GM21737 (cell line): ENCODE measurements around the gene IP6K2.

ENCODE experiments used
- ATAC-seq: cut with Tn5 transposase; IDR thresholded peaks from one replicate; pipeline ENCODE4 v1.9.1; 2021; ENCODE audit warnings: mild to moderate bottlenecking, moderate library complexity; ENCODE audit not compliant: unreplicated experiment

Gene IP6K2

GRCh38 chr3:48674505-48674904 lies 42.5 kb downstream of the IP6K2 start:
- no peak for ATAC-seq

DNA sequence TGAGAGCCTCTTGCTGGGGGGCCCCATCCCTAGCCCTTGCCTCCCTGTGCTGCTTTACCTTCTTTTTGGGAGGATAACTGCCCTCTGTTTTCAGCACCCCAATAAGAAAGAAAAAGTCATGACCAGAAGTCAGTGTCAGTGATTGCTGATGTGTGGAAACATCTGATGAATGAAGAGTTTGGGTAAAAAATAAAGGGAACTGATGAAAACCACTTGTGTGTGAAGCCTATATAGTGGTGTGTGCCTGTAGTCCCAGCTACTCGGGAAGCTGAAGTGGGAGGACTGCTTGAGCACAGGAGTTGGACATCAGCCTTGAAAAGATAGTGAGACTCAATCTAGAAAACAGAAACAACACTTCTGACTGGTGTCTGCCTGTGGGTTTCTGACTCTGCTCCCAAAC lies 44.5 kb downstream of the IP6K2 start:
- ATAC-seq, result no peak

DNA sequence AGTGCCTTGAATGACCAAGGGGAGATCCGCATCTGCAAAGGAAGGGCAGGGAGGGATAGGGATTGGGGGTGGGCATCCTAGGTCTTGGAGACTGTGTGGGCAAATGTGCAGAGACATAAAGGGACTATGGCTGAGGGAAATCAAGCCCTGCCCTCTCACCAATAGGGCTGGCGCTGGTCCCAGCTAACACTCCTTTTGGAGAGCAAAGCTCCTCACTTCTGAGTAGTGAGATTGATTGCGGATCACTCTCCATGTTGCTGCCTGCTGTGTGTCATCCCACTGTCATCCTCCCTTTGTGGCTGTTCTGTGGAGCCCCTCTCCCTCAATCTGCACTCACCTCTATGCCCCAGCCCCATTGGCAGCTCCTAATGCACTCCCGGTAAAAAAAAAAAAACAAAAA lies 52.1 kb downstream of the IP6K2 start:
- no peak for ATAC-seq

GRCh38 chr3:48664313-48664644 lies 52.7 kb downstream of the IP6K2 start:
- no peak for ATAC-seq

DNA sequence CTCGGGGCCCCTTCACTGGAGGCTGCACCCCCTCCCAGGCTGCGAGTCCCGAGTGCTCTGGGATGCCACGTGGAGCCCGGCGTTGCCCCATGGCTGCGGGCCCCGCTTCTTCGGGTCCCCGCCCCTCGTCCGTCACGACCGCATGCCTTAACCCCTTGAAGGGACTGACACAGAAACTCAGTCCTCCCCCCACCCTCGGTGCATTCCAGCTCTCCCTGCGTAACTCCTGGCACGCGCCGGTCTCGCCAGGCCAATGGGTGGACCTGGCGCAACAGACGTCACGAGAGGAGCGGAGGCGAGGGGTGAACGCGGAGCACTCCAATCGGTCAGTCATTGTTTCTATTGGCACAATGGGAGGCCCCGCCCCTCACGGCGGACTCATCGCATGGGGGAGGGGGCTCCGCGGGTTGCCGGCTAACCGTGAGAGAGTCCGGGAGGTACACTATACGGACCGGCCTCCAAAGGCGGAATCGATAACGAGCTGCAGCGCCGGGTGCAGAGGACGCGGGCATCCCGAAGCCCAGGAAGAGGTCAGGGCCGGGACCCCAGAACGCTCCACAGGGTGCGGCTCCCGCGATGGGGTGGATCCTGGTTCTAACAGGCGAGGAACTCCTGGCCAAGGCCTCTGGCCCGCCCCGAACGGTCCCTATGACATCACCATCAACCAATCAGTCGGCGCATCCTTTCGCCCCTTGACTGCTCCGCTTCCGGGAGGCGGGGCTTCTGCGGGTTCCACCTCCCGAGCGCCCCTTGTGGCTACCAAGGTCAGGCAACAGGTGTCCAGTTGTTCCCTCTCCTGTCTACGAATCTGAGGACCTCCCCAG lies 53.3 kb downstream of the IP6K2 start:
- peak; percentile 90 for ATAC-seq

DNA sequence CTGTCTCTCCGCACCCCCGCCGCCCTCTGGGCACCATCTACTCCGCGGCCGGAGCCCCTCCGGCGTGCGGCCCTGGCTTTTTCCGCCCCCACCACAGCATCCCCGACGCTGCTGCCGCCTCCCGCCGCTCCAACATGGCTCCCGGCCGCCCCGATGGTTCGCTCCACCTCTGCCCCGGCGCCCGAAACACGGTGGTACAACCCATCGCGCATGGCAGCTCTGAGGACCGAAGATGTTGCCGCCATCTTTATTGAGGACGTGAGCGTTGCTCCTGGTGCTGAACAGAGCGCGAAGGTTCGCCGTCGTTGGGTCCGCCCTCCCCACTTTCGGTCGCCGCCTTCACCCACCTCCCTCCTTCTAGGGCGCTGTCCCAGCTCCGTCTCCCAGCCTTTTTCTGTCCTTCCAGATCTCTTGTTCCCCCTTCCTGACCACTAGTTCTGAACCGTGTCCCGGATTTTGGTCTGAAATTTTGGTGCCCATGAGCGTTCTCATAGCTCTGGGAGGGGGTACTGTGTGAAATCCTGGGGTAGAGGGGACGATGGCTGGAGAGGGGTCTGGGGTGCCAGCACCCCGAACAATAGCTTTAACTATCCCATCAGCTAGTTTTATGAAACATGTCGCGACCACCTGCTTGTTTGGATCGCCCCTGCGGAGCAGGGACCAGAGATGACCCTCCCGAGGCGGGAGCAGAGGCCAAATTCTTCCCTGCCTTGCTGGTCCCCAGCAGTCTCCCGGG lies 54.1 kb downstream of the IP6K2 start, which contains the start of gene CELSR3:
Gene CELSR3, minus strand, starts transcription at position 134 of the 736 bp plus-strand sequence. CDS start 252 bp downstream, outside the sequence.
- no peak for ATAC-seq

DNA sequence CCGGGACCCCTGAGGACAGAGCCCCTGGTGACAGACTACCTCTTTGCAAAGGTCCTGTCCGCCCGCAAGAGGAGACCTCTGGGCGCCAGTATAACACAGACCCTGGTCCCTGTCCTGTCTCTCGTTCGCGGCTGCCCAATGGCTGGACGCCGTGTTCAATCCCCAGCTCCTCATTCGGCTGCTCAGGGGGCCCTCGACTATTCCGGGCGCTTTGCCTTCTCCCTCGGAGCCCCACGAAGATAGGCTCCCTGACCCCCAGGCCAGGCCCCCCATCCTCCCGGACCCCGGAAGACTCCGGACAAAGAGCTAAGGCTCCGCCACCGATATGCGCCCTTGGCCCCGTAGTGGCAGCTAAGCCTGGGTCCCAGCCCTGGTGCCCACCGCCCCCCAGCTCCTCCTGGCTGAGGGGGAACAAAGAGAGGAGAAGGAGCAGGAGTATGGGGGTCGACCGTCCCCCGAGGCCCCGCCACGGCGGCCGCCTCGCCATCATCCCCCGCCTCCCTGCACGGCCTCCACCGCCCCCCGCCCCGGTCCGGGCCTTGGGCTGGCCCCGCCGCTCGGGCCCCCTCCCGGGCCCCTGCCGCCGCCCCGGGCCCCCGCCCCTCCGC lies 54.8 kb downstream of the IP6K2 start:
- ATAC-seq, result no peak

DNA sequence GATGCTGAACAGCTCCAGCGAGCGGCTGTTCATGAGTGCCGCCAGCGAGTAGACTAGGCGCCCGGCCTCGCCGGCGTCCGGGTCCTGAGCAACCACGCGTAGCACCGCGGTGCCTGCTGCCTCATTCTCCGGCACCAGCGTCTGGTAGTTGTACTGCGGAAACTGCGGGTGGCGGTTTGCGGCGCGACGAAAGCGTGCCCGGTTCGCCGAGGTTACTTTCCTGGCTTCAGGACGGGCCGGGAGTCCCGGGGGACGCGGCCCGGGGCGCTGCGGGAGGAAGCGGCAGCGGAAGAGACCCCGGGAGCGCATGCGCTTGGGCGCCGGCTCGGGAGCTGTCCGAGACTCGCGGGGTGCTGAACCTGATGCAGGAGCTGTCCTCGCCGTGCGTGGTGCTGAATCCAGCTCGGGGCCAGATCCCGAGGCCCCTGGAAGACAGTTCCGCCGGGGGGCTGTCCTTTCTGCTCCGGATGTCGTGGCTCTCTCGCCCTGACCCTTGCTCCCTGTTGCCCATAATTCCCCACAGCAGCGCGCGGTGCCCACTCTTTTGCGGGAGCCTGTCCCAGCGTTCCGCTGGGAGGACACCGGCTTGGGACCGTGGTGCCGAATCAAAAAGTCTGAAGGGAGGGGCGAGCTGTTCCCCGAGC lies 55.4 kb downstream of the IP6K2 start:
- ATAC-seq, result no peak

GRCh38 chr3:48660800-48661400 lies 56.1 kb downstream of the IP6K2 start:
- no peak for ATAC-seq

GRCh38 chr3:48656841-48657281 lies 60.2 kb downstream of the IP6K2 start:
- ATAC-seq, result no peak

GRCh38 chr3:48656061-48656840 lies 60.8 kb downstream of the IP6K2 start:
- peak; percentile 47 for ATAC-seq

DNA sequence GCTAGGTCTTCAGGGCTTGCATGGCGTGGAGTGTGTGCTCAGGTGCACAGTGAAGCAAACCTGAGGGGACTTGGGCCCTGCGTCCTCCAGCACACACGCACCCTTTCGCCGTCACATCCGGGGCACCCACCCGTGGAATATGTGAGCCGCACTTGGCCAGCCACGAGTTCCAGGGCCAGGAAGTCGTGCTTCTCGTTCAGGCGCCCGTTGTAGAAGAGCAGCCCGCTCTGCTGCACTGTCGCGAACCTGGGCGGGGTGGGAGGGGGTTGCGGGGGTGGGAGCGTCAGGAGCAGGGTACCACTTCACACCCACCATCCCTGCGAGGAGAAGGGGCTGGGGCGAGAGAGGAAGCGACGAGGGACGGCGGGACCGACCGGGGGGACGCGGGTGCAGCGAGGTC lies 61.4 kb downstream of the IP6K2 start:
- ATAC-seq, result no peak

- ATAC-seq, result no peak
Measured at GRCh38 chr3:48655063-48655462, 62.0 kb downstream of the IP6K2 start.

GRCh38 chr3:48652923-48653715 lies 63.9 kb downstream of the IP6K2 start:
- ATAC-seq, result no peak

DNA sequence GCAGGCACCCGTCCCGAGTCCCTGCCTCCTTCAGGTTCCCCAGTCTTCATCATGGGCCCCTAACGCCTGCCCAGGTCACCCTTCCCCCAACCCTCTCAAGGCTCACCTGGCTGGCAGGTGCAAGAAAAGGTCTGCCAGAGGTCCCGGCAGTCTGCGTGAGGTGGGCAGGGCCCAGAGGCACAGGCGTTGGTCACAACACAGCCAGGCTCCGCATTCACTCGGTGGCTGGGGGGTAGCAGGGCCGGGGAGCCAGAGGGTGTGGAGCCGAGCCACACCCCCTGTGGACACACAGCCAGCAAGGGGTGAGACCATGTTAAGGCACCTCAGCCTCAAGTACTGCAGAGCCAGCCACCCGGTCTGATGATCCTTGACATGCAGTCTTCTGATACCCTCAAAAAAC lies 65.2 kb downstream of the IP6K2 start:
- ATAC-seq, result no peak

DNA sequence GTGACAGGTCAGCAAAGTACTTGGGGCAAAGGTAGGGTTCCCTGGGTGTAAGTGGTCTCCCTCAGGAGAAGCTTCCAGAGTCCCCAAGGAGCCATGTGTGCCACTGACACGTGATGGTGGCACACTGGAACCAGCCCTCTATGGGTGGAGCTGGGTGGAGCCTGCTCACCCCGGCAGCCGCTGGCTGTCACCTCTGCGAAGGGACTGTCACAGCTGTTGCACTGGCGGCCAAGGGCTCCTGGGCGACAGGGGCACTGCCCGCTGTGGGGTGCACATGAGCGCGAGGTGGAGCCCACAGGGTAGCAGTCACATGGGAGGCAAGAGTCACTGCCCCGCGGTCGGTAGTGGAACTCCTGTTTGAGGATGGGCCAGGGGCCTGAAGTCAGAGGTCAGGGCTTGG lies 66.3 kb downstream of the IP6K2 start:
- ATAC-seq, result no peak

DNA sequence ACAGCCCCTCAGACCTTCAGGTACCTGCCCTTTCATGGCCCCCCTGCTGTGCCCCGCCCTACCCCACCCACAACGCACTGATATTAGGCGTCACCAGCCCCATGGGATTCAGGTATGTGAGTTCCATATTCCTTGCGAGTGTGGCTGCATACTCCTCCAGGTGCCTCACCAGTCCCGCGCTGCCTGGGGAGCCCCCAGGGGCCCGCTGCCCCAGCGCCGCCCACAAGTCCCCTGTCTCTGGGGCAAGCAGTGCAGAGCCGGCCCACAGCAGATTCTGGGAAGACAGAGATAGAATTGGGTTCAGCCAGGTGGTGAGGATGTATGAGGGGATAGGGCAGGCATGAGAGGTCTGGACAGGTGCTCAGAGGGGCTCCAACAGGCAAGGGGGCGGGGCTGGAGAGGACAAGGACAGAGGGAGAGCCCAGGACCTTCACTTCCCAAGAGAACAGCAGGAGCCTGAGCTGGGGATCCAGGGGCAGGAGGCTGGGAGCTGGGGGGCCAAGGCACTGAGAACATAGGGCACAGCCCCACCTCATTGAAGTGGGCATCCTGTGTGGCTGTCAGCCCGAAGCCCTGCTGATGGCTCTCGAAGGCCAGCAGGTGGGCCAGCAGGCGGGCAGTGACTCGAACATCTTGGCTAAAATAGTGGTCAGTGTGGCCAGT lies 68.7 kb downstream of the IP6K2 start:
- ATAC-seq, result no peak

DNA sequence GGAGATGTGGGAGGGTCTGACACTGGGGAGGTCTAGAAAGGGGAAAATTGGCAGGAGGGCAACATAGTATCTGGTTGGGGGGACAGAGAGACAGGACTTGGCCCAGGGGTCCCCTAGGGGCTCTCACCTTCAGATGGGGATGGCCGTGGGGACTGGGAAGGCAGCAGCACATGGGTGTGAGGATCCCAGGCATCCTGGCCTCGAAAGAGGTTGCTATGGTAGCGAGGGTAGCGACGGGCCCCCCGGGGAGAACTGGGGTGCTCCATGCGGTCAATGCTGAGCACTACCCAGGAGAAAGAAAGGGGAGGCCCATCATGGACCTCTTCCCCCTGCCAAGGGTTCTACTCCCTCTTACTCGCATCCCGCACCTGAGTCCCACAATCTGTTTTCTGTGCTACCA lies 69.3 kb downstream of the IP6K2 start:
- ATAC-seq, result no peak
